DMS79 treated with DMSO at 0.1 percent for 48 hours (cell line): ENCODE data around the gene ADAMTSL2.

Experiments used
- DNase-seq: peaks from one replicate; lab custom pipeline; 2025; lab: John Stamatoyannopoulos, UW

The ADAMTSL2 gene

GRCh38 chr9:133575186-133576030 is 40.9 kb downstream of the ADAMTSL2 start:
- no peak for DNase-seq

- DNase-seq, result peak; percentile 25
Measured at GRCh38 chr9:133576031-133576874, 41.7 kb downstream of the ADAMTSL2 start.

- DNase-seq, result no peak
Measured at GRCh38 chr9:133576875-133577736, 42.6 kb downstream of the ADAMTSL2 start.

DNA sequence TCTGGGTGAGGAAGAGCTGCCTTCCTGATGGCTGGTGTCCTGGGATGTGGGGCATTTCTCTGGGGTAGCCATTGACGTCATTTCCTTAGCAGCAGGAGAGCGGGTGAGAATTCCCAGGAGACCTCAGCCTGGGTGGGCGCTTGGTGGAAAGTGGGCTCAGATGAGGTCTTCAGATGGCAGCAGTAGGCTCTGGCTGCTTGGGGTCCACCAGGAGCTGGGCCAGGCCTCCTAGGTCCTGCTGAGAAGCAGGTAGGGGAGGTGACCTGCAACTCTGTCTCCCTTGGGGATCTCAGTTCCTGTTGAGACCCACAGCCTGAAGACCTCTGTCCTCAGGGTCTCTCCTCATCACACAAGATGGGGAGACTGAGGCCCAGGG is 43.2 kb downstream of the ADAMTSL2 start:
- no peak for DNase-seq

DNA sequence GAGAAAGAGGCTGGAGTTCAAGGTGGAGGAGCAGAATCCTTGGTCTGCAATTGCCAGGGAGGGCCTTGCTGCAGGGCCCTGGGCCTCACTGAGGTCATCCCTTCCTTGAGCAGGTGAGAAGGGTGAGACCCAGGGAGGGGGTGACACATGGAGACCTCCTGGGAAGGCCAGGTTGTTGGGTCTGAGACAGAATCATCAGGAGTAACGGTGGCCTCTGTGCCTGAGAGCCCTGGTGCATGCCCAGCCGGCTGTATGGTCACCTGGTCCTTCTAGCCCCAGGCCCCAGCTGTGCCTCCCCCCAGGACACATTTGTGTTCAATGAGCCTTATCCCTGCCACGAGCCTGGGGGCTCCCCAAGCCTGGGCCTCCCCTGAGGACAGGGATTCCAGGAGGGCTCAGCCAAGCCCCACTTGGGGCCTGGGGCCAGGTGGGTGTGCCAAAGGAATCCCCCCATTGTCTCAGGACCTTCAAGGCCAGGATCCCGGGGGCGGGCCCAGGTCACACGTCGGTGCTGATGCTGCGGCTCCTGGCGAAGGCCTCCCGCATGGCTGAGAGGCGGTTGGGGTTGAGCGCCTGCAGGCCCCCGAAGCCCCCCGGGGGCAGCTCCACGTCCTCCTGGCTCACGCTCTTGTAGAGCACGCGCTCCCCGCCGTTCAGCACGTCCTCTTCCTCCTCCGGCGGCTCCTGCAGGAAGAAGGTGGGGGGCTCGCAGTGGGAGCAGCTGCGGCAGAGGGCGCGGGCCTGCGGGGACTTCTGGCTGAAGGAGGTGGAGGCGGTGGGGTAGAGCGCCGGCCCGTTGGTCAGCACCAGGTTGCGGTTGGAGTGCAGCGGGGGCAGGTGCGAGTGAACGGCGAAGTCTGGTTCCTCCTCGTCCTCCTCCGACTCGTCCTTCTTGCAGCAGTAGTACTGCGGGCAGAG is 44.3 kb downstream of the ADAMTSL2 start:
- no peak for DNase-seq

- DNase-seq, result no peak
Measured at GRCh38 chr9:133579601-133580418, 45.3 kb downstream of the ADAMTSL2 start.

GRCh38 chr9:133580419-133580738 is 45.9 kb downstream of the ADAMTSL2 start:
- DNase-seq, result peak; percentile 89

GRCh38 chr9:133581011-133581410 is 46.5 kb downstream of the ADAMTSL2 start:
- DNase-seq, result no peak

DNA sequence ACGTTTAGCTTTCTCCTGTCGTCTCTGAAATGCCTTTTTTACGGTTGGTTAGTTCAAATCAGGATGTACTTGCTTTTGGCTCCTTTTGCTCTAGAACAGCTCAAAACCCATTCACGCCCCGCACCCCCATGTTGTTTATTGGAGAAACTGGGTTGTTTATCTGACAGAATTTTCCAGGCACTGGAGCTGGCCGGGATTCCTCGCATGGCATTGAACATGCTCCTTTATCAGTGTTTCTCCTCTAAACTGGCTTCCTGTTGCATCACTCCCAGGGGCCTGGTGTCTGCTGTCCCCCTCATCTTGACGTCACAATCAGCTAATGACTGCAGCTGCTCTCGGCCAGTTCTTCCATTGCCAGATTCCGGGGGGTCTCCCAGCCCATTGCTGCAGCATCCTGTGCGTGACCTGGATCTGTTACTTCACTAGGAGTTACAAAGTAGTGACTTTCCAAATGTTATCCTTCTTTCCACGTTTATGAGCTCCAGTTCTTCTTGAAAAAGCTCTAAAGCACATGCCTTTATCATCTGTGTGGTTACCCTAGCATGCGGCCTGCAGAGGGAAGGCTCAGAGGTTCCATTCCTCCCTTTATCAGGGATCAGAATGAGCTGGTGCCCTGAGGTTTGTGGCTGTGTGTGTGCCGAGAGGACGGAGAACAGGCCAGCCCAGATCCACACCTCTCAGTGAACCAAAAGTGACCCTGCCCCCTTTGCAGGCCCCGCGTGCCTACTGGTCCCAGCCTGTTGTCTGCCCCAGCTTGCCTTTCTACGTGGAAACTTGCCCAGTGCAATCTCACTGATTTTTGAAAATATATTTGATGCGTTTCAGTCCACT is 47.2 kb downstream of the ADAMTSL2 start:
- DNase-seq, result no peak

DNA sequence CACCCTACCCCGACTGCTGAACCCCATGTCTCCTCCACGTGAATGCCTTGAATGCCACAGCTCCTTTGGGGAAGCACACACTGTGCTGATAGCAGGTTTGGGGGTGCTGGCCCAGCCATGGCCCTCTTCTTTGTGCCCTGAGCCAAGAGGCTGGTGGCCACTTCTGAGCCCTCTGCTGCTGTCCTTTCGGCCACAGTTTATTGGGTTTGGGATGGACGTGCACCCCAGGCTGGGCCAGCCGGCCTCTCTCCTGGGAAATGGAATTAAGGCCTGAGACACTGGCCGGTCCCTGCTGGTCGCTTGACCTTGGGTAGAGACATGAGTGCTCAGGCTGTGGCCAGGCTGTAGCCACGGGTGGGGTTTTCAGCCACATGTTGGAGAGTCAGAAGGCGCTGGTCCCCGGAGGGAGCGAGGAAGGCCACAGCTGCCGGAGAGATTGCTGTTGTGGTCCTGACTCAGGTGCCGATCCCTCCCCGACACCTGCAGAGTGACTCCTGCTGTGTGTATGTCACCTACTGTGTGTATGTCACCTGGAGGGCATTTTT is 48.1 kb downstream of the ADAMTSL2 start:
- no peak for DNase-seq

GRCh38 chr9:133583111-133583510 is 48.6 kb downstream of the ADAMTSL2 start:
- DNase-seq, result no peak

- peak; percentile 21 for DNase-seq
Measured at GRCh38 chr9:133583586-133583985, 49.1 kb downstream of the ADAMTSL2 start.

GRCh38 chr9:133584167-133584558 is 49.7 kb downstream of the ADAMTSL2 start:
- no peak for DNase-seq

DNA sequence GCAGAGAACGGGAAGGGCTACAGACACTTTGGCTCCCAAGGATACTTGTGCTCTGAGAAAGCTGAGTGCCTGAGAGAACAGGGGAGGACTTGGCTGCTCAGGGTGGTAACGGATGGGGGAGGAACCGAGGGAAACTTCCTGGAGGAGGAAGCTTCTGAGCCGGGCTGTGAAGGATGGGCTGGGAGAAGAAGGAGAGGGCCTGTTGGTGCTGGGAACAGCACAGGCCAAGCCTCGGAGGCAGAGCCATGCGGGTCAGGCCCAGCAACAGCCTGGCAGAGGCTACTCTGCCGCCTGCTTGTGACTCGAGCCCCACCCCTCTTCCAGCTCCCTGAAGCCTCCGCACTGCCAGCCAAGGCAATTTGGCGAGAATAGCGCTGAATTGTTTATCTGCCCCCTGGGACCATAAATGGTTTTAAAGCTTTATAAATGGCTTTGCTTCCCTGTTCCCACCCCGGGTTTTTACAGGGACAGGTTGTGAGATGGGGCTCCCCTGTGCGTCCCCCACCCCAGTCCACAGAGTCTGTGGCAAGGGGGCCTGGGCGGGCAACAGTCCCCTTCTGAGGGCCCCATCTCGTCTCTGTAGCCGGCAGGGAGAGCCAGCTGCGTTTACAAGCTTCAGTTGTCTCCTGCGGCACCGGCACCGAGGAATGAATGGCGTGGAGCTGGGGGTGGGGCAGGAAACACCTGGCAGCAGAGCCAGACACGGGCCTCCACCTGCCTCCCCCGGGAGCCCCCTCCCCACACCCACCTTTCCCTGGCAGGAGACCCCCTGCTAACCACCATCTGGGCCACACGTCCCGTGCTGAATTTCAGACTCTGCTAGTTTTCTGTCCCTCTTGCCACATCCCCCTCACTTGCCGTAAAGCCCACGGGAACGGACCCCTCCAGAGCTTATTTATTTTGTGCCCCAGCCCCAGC is 50.3 kb downstream of the ADAMTSL2 start:
- DNase-seq, result peak; percentile 96

GRCh38 chr9:133585481-133586351 is 51.2 kb downstream of the ADAMTSL2 start:
- peak; percentile 68 for DNase-seq

- no peak for DNase-seq
Measured at GRCh38 chr9:133587051-133587450, 52.5 kb downstream of the ADAMTSL2 start.

- DNase-seq, result no peak
Measured at GRCh38 chr9:133587466-133587865, 53.0 kb downstream of the ADAMTSL2 start.
